Thoracic aorta (tissue), 2 donors: Measurements from ENCODE around the gene DIAPH1. TPM values are rescaled to one million over a fixed set of nuclear protein-coding genes. Genes with fewer than 3 reads are reported as not detected.

Experiments used
- ATAC-seq: fragments of 150-250 bp; one replicate; pipeline ENCODE4 v1.8.0; 2017; ENCODE audit warnings: low read depth; ENCODE audit not compliant: insufficient number of reproducible peaks, low FRiP score
- DNase-seq: peaks from one replicate; pipeline ENCODE4 v3.0.0-alpha.2; 2020; ENCODE audit warnings: low spot score
- H3K27ac ChIP-seq, 2 donors: fragments of 200-600 bp; sonication (generic); 1 replicate in 1 of 2; 2 replicates in 1 of 2; pipeline ENCODE4 v1.5.1; 2016; ENCODE audit warnings: mild to moderate bottlenecking in 2 of 2, moderate library complexity in 2 of 2
- H3K27me3 ChIP-seq: fragments of 200-600 bp; sonication (generic); replicated peaks from 2 replicates; pipeline ENCODE4 v1.6.0; 2016; ENCODE audit warnings: mild to moderate bottlenecking; ENCODE audit not compliant: insufficient read depth
- H3K36me3 ChIP-seq: fragments of 200-600 bp; sonication (generic); one replicate; pipeline ENCODE4 v1.5.1; 2016
- H3K4me1 ChIP-seq, 2 donors: fragments of 200-600 bp; sonication (generic); 1 replicate in 1 of 2; 2 replicates in 1 of 2; pipeline versions ENCODE4 v1.5.1 to v1.6.0; 2016; ENCODE audit warnings: low read depth in 2 of 2, mild to moderate bottlenecking in 1 of 2; ENCODE audit not compliant: control insufficient read depth in 1 of 2
- H3K4me3 ChIP-seq: fragments of 200-600 bp; sonication (generic); 2 replicates; pipeline ENCODE4 v1.5.1; 2016; ENCODE audit warnings: mild to moderate bottlenecking
- H3K9me3 ChIP-seq: fragments of 200-600 bp; sonication (generic); 2 replicates; pipeline ENCODE4 v1.5.1; 2016
- total RNA-seq, 2 donors: library from RNA; depleted of rRNA; stranded (reverse); fragments of >200 nt; gene quantifications; one replicate each; pipeline versions ENCODE4 v1.1.0 to v1.2.3, GENCODE V29; 2016
- TF ChIP-seq, protein P1 (sequence below): fragments of 200-600 bp; sonication (generic); IDR thresholded peaks from one replicate; pipeline ENCODE4 v1.5.1; 2019; ENCODE audit warnings: antibody characterized with exemption

Gene DIAPH1
- total RNA-seq, 2 donors from 2014 or later = 91.0 to 93.1 TPM

DNA sequence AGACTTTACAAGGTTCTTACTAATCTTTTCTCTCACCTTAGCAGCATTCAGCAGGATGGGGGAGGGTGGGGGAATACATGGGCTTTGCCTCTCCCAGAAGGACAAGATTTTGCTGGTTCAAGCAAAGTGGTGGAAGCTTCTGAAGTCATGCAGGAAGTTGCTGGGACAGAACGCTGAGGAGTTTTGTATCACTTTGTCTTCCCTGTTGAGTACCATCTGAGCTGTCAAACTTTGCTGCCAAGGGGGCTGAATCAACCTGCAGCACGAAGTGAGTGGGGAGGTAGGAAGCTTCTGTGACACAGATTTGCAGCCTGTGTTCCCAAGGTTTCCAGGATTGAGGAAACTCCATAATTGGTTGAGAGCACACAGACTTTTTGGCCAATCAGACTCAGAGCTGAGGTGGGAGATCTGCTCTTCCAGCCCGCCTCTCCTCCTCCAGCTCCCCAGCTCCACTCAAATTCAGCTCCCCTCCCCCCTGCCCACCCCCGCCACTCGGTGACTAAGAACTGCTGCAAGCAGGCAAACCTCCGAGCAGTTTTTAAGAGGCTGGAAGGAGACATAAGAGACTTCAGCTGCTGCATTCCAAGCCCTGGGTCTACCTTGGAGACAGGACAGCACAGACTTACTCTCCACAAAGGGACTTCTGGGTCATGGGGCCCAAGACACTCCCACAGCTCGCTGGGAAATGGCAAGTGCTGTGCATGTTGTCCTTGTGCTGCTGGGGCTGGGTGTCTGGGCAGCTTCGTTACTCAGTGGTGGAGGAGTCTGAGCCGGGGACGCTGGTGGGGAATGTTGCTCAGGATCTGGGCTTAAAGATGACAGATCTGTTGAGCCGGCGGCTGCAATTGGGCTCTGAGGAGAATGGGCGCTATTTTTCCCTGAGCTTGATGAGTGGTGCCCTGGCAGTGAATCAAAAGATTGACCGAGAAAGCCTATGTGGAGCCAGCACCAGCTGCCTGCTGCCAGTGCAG, 129.9 kb downstream of the DIAPH1 start, which contains the start of gene PCDHGC5:
PCDHGC5 (plus strand) TSS at position 491 of the 971 bp plus-strand sequence; CDS start at position 651, 160 bp downstream.
- TF ChIP-seq, protein P1, sequence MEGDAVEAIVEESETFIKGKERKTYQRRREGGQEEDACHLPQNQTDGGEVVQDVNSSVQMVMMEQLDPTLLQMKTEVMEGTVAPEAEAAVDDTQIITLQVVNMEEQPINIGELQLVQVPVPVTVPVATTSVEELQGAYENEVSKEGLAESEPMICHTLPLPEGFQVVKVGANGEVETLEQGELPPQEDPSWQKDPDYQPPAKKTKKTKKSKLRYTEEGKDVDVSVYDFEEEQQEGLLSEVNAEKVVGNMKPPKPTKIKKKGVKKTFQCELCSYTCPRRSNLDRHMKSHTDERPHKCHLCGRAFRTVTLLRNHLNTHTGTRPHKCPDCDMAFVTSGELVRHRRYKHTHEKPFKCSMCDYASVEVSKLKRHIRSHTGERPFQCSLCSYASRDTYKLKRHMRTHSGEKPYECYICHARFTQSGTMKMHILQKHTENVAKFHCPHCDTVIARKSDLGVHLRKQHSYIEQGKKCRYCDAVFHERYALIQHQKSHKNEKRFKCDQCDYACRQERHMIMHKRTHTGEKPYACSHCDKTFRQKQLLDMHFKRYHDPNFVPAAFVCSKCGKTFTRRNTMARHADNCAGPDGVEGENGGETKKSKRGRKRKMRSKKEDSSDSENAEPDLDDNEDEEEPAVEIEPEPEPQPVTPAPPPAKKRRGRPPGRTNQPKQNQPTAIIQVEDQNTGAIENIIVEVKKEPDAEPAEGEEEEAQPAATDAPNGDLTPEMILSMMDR = no peak
- DNase-seq (no peak), ATAC-seq (no peak)
- Histone ChIP-seq H3K4me3 (peak within 1 kb of the TSS; percentile 37), H3K9me3 (no peaks in the 10 kb centered on the region), H3K27me3 (no peaks in the 10 kb centered on the region), H3K27ac (peak within 1 kb of the TSS; percentile 54 to 56), H3K36me3 (no peaks in the 10 kb centered on the region), H3K4me1 (peaks cover 24 to 57% of the 10 kb centered on the region in 2 donors)

DNA sequence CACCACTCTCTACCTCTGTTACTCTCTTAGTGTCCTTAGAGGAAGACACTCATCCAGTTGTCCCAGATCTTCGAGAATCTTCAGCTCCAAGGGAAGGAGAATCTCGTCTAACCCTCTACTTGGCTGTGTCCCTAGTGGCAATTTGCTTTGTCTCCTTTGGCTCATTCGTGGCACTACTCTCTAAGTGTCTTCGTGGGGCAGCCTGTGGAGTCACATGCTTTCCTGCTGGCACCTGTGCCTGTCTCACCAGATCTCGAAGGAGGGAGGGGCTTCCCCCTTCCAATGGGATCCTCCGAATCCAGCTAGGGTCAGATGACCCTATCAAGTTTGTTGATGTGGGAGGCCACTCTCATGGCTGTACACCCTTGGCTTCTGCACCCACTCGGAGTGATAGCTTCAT, 131.7 kb downstream of the DIAPH1 start:
- Histone ChIP-seq H3K27ac (no peak overlapping the region), H3K27me3 (no peaks in the 10 kb centered on the region), H3K4me3 (no peak overlapping the region), H3K4me1 (peaks cover 24 to 60% of the 10 kb centered on the region in 2 donors), H3K36me3 (no peaks in the 10 kb centered on the region), H3K9me3 (no peaks in the 10 kb centered on the region)
- ATAC-seq (no peak), DNase-seq (no peak)
- TF ChIP-seq, protein P1 = no peak

DNA sequence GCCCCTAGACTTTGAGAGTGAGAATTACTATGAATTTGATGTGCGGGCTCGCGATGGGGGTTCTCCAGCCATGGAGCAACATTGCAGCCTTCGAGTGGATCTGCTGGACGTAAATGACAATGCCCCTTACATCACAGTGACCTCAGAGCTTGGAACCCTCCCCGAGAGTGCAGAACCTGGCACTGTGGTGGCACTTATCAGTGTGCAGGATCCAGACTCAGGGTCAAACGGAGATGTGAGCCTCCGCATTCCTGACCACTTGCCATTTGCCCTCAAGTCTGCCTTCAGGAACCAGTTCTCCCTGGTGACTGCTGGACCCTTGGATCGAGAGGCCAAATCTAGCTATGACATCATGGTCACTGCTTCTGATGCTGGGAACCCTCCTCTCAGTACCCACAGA, 132.7 kb downstream of the DIAPH1 start:
- no peak overlapping the region for H3K4me3 ChIP-seq
- no peak for DNase-seq

DNA sequence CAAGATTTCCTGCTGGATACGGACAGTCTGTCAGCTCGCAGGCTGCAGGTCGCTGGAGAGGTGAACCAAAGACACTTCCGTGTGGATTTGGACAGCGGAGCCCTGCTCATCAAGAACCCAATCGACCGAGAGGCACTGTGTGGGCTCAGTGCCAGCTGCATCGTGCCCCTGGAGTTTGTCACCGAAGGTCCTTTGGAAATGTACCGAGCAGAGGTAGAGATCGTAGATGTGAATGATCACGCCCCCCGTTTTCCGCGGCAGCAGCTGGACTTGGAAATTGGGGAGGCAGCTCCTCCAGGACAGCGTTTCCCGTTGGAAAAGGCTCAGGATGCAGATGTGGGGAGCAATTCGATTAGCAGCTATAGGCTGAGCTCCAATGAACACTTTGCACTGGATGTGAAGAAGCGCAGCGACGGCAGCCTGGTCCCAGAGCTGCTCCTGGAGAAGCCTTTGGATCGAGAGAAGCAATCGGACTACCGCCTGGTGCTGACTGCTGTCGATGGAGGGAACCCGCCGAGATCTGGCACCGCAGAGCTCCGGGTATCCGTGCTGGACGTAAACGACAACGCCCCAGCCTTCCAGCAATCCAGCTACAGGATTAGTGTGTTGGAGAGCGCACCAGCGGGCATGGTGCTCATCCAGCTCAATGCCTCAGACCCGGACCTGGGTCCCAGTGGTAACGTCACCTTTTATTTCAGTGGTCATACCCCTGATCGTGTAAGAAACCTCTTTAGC, 133.3 kb downstream of the DIAPH1 start:
- peak overlapping the region; percentile 72 for H3K4me3 ChIP-seq
- H3K4me1 ChIP-seq = peaks cover 27 to 76% of the 10 kb centered on the region in 2 donors
- ATAC-seq (no peak), DNase-seq (no peak)
- no peaks in the 10 kb centered on the region for H3K27me3 ChIP-seq
- no peak overlapping the region for H3K27ac ChIP-seq
- TF ChIP-seq, protein P1 = no peak
- no peaks in the 10 kb centered on the region for H3K9me3 ChIP-seq
- H3K36me3 ChIP-seq = no peaks in the 10 kb centered on the region

More for the DNA sequence above, 132.7 kb downstream of the DIAPH1 start:
- TF ChIP-seq, protein P1 = no peak
- no peak for ATAC-seq
- Histone ChIP-seq H3K36me3 (no peaks in the 10 kb centered on the region), H3K9me3 (no peaks in the 10 kb centered on the region), H3K27ac (no peak overlapping the region), H3K4me1 (peaks cover 26 to 70% of the 10 kb centered on the region in 2 donors), H3K27me3 (no peaks in the 10 kb centered on the region)
